ENCODE measurements around the gene TCF23. TPM values are rescaled to one million over a fixed set of nuclear protein-coding genes. Genes with fewer than 3 reads are reported as not detected.
"Not testable (repeated sequence)": the region's sequence is repeated elsewhere in the genome, so short reads cannot be mapped to it uniquely, and the experiment has no call there.

Gene TCF23
- total RNA-seq, 1 donor from 2014 or later, result 0.05 TPM

DNA sequence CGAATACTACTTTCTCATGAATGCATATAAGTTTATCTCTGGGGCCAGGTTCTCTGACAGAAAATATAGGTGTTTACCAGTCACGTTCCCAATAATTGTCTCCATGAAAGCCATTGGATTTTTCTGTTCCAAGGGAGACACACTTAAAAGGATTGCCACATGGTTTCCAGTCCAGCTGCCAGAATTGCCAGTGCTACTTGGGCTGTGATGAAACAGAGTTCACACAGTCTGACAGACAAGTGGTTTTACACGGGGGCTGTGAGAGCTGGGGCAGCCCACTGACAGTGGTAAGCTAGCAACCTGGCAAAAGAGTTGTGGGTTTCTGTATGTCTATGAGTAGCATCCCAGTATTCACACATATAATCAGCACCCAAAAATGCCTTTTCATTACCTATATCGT is 35.3 kb downstream of the TCF23 start:
- intact Hi-C loops (cut with micrococcal nuclease), result no loop called here

DNA sequence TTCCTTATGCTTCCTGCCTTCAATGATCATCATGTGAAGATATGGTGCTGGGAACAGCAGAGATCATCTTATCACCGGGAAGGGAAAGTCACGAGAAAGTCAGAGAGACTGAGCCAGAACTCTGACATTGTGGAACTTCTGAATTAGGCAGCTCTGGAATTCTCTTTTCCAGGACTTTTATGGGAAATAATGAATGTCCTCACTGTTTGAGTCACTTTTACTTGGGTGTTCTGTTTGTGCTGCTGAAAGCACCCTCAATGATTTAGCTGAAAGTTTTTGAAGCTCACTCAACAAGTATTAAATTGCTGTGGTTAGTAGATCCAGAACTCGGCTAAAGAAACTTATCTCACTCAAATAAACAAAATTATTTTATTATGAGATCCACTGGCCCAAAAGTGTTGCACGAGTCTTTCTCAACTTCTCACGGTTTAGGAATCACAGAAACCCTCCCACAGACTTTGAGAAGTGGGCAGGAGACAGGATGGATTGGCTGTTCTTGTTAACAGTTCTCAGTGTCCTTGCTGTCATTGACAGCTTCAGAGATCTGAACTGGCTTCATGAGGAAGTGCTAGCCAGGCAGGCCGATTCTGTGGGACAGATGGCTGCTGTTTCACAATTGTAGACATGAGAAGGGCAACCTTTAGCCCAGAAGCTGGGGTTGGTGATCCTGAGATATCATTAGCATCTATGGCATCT is 36.7 kb downstream of the TCF23 start:
- intact Hi-C loops (cut with micrococcal nuclease), result no loop called here

DNA sequence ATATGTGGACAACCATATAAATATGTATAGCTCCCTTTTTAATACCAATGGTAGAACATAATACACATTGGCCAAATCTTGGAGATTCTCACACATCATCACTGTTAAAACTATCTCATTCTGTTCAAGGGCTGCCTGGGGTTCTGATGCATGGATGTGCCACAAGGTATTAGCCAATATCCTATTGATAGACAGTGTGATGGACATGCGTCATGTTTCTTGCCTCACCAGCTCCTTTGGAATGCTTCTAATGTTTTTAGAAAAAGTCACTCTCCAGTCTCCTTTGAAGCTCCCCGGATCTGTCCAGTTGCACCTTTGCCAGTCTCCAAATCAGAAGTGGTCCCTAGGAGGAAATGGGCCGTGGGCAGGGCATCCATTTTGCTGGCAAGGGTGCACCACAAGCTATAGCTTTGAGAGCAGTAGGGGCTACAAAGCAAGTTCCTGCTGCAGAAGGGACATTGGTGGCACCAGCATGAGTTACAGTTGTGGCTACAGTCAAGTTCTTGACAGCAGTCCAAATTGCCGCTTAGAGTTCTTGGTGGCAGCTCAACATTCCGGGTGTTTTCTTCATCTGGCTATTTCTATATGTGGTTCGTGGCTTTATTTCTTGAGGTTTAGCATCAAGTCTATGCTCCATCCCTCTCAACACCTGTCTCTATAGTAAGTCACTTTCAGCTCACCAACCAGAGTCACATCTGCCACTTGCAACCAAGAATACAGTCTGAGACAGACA is 38.0 kb downstream of the TCF23 start:
- intact Hi-C loops (cut with micrococcal nuclease), result no loop called here

DNA sequence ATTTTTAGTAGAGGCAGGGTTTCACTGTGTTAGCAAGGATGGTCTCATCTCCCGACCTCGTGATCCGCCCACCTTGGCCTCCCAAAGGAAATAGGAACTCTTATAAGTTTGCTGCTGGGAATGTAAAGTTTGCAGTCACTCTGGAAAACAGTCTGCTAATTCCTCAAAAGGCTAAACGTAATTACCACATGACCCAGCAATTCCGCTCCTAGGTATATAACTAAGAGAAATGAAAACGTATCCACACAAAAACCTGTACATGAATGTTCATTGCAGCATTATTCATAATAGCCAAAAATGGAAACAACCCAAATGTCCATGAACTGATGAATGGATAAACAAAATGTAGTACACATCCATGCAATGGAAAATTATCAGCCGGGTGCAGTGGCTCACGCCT is 41.2 kb downstream of the TCF23 start:
- intact Hi-C loops (cut with micrococcal nuclease), result no loop called here

DNA sequence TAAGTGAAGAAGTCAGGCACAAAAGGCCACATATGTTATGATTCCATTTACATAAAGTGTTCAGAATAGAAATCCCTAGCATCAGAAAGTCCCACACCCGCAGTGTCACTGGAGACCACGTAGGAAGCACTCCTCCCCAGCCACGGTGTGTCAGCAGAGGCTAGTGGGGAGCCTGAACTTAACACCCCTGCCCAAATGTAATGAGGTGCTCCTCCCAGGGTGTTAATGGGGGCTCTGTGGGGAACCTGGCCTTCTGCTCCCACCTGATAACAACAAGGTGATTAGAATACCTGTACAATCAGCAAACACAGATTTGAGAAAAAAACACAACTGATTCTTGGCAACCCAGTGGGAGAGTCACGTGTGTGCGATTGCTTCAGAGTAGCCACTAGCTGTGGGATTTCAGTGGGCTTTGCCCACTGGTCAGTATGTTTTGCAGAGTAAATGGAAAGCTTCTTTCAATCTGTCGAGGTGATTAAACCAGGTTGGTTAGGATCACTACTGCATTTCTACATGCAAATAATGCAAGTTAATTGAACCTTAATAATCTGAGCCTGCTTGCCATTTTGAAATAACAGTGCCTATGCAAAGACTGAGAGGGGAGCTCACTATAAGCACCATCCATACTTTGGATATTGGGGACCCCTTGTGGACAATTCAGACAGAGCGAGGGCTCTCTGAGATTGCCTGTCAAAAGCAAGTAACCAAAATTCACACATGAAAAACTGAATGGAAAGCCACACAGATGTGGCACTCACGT is 42.4 kb downstream of the TCF23 start:
- intact Hi-C loops (cut with micrococcal nuclease), result loop anchor here (1.0 kb wide), 3 partner anchors 93 to 230 kb away; partner anchors contain the start of gene KHK

DNA sequence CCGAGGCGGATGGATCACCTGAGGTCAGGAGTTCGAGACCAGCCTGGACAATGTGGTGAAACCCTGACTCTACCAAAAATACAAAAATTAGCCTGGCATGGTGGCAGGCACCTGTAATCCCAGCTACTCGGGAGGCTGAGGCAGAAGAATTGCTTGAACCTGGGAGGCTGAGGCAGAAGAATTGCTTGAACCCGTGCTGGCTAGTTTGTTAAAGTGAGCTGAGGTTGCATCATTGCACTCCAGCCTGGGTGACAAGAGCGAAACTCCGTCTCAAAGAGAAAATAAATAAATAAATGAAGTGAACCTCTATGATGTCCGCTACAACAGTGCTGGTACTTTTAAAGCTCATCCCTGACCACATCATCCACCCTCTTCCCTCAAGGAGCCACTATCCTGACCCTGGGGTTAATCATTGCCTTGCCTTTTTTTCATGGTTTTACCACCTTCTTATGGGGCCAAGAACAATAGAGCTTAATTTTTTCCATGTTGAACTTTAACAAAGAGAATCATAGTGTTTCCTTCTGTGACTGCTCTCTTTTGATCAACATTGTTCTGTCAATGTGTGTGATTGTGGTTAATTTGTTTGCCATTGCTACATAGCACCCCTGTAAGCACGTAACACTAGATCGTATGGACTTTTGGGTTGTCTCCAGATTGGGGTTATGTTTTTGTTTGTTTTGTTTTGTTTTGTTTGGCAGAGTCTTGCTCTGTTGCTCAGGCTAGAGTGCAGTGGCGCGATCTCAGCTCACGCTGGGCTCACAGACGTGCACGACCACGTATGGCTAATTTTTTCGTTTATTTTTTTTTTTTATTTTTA is 45.9 kb downstream of the TCF23 start:
- intact Hi-C loops (cut with micrococcal nuclease), result no loop called here

DNA sequence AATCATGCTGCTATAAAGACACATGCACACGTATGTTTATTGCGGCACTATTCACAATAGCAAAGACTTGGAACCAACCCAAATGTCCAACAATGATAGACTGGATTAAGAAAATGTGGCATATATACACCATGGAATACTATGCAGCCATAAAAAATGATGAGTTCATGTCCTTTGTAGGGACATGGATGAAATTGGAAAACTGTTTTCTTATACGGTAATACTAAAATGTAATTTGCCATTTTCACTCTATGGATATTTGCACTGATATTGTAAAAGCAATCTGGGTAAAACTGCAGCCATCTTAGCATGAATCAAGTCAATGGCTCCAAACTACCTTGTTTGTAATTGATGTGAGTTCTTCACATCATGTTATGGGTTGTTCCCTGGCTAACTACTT is 47.0 kb downstream of the TCF23 start:
- intact Hi-C loops (cut with micrococcal nuclease), result not testable (repeated sequence)

DNA sequence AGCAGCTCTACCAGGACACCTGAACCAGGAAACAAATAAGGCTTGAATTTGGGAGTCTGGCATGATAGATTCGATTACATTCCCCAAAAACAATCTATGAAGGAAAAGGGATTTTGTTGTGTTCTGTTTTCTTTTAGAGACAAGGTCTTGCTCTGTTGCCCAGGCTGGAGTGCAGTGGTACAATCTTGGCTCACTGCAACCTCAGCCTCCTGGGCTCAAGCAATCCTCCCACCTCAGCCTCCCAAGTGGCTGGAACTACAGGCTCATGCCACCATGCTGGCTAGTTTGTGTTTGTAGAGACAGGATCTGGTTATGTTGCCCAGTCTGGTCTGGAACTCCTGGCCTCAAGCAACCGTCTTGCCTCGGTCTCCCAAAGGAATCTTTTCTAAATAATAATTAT is 49.3 kb downstream of the TCF23 start:
- intact Hi-C loops (cut with micrococcal nuclease), result not testable (repeated sequence)

DNA sequence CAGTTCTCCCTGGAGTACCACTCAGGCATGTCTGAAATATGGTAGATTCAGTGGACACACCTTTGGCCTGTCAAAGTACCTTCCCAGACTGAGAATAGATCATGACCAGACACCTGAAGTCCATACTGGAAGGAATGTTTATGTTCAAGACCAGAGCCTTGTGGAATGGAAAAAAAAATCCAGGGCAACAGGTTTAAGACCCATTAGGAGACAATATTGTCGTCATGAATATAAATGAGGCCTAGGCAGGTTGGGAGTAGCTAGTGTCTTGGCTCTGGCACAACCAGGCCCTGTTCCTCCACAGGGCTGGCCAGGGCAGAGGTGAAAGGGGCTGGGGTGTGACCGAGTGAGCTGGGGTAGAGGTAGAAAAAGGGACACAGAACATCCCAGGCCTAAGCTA is 49.8 kb downstream of the TCF23 start:
- intact Hi-C loops (cut with micrococcal nuclease), result no loop called here

DNA sequence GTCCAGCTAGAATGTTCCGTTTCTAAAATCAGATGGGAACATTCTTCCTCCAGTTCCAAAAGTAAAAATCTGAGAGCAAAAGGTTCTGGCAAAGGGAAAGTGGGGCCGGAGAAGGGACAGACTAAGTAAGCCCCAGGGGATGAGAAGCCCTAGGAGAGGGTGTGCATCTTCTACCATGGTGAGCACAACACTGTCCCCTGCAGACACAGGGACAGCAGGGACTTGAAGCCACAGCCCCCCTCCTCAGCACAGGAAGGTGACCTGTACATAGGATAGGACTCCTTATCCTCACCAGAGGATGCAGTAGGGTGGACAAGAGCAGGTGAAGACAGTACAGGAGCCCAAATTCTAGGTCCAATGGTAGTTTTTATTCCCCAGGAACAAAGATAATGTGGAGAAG is 50.4 kb downstream of the TCF23 start:
- intact Hi-C loops (cut with micrococcal nuclease), result no loop called here

DNA sequence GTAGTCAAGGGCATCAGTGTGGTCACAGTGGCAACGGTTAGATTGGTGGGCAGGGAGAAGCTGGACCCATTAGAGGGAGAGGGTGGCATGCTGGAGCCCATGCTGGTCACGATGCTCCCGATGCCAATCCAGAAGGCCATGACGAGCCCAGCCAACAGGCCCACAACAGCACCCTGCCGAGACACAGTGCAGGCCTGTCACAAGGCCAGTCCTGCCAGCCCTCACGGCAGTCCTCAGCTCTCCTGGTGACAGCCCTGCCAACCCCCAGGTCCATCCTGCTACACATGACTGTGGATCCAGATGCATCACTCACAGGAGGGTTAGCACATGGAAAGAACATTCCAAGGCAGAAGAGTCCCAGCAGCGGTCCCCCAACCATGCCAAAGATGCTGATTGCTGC is 52.9 kb downstream of the TCF23 start:
- intact Hi-C loops (cut with micrococcal nuclease), result no loop called here

DNA sequence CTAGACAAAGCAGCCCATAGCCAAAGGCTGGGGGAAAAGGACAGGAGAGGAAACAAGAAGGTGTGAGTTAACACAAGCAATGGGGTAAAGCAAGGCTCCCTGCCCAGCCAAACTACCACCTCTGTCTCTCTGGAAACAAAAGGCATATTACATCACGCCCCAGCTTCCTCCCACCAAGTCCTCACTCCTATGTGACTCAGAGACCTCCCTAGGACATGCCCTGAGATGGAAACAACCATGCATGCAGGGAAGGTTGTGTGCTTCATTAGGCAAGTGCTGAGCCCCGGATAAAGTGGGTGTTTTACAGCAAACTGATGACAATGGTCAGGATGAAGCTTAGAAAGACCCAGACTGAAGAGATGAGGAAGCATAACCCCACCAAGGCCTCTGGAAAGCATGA is 54.0 kb downstream of the TCF23 start:
- intact Hi-C loops (cut with micrococcal nuclease), result no loop called here

DNA sequence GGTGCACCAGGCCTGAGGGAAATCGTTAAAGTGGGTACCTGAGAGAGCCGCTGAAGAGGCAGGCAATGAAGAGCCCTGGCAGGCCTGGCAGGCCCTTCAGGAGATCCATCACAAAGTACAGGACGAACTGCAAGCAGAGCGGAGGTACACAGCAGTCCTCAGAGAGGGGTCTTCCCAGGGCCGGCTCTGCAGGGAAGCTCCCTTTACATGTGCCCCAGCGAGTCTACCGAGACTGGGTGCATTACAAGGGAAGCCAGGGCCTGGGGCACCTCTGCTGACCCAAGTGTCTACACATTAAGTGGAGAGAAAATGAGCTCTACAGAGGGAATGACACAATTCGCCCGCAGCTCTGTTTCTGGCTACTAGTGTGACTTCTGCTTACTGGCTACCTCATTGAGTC is 54.9 kb downstream of the TCF23 start:
- intact Hi-C loops (cut with micrococcal nuclease), result no loop called here

DNA sequence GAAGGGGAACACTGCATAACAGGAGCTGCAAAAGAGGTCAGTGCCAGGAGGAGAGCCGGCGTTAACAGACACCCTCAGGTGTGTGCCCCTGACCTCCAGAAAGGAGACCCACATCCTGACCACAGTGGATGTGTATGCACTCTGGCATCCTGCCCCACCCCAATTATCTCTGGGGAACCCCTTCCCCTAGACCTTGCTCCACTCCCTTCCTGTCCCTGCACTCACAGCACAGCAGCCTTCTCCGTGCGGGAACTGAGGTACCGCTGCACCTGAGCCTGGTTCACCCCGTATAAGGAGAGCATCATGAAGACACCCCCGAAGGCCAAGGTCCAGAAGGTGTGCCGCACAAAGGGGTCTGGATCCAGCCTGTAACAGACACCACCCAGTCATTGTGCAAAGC is 55.8 kb downstream of the TCF23 start:
- intact Hi-C loops (cut with micrococcal nuclease), result no loop called here

DNA sequence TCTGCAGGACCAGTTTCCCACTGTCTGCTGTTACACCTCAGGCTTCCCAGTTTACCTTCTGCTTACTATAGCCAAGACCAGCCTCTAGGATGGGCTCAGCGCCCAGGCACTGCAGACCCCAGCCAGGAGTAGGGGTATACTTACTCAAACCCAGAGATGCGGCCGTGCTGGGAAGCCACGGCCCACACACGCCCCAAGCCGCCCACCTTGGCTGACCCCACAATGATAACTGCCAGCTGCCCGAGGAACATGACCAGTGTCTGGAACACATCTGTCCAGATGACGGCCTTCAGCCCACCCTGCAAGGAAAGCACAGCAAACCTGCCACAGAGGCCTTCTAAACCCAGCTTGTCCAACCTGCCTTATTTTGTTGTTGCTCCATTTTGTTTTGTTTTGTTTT is 56.4 kb downstream of the TCF23 start:
- intact Hi-C loops (cut with micrococcal nuclease), result no loop called here

DNA sequence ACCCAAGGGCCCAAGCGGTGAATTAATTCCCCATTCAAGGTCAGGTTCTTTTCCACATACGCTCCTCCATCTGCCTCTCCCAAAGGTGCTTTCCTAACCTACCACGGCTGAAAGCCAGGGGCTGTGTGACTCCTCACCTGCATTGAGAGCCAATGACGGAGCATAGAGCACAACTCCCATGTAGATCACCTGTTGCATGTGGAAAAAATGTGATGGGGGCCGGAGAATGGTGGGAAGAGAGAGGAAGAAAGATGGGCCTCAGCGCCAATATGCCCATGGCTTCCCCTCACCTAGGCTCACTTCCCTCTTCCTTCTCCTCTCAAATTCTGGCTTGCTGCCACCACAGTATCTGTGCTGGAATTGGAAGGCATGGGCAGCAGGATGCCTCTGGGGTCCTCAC is 57.5 kb downstream of the TCF23 start:
- intact Hi-C loops (cut with micrococcal nuclease), result no loop called here

Other genes with a start within 250 kb of the TCF23 start
- gene MAPRE3, start 178.4 kb upstream of the TCF23 start, total RNA-seq, result 2.2 and 3.4 TPM in 2 replicates
- gene TMEM214, start 116.0 kb upstream of the TCF23 start, total RNA-seq, result 117 and 125 TPM in 2 replicates
- gene AGBL5, start 97.3 kb upstream of the TCF23 start, total RNA-seq, result 11.1 and 14.2 TPM in 2 replicates
- 390 and 415 TPM in 2 replicates for gene OST4, start 77.3 kb upstream of the TCF23 start, total RNA-seq
- gene EMILIN1, start 70.4 kb upstream of the TCF23 start, total RNA-seq, result 1.4 and 1.7 TPM in 2 replicates
- 12.4 and 14.3 TPM in 2 replicates for gene KHK, start 62.2 kb upstream of the TCF23 start, total RNA-seq
- 3.5 and 3.9 TPM in 2 replicates for gene CGREF1, start 29.9 kb upstream of the TCF23 start, total RNA-seq
- gene ABHD1, start 25.2 kb upstream of the TCF23 start, total RNA-seq, result 0.24 and 0.54 TPM in 2 replicates
- gene PREB, start 14.4 kb upstream of the TCF23 start, total RNA-seq, result 81.2 and 82.7 TPM in 2 replicates
- not detected in 2 replicates for gene PRR30, start 9.6 kb upstream of the TCF23 start, total RNA-seq
- gene ATRAID, start 63.0 kb downstream of the TCF23 start, total RNA-seq, result 77.9 and 80.9 TPM in 2 replicates
- gene SLC5A6, start 63.3 kb downstream of the TCF23 start, total RNA-seq, result 46.8 and 54.6 TPM in 2 replicates
- gene CAD, start 68.4 kb downstream of the TCF23 start, total RNA-seq, result 68.3 and 72.3 TPM in 2 replicates
- gene SLC30A3, start 114.0 kb downstream of the TCF23 start, total RNA-seq, result 0.64 and 0.68 TPM in 2 replicates
- not detected in 2 replicates for gene DNAJC5G, start 126.4 kb downstream of the TCF23 start, total RNA-seq
- 0.10 TPM in 1 of 2 replicates, not detected in the other for gene TRIM54, start 133.4 kb downstream of the TCF23 start, total RNA-seq
- gene UCN, start 159.4 kb downstream of the TCF23 start, total RNA-seq, result 1.6 and 2.6 TPM in 2 replicates
- gene MPV17, start 174.1 kb downstream of the TCF23 start, total RNA-seq, result 97.0 and 105 TPM in 2 replicates
- gene GTF3C2, start 207.8 kb downstream of the TCF23 start, total RNA-seq, result 70.0 and 77.4 TPM in 2 replicates
- gene EIF2B4, start 221.3 kb downstream of the TCF23 start, total RNA-seq, result 48.3 and 48.7 TPM in 2 replicates
- 128 and 129 TPM in 2 replicates for gene SNX17, start 221.6 kb downstream of the TCF23 start, total RNA-seq
- gene ZNF513, start 231.7 kb downstream of the TCF23 start, total RNA-seq, result 19.7 and 20.2 TPM in 2 replicates

All from T-helper 1 cell treated with Interleukin-12 subunit alpha and Interleukin-12 subunit beta and Interleukin-4 antibody, amounts not matched to agents 30 ng/mL and 1 ng/mL, for 36 hours (primary cell).